NCI-H2107 (cell line): ENCODE measurements around the gene TMEM131.

ENCODE experiments used
- DNase-seq: peaks from one replicate; lab custom pipeline; 2025; lab: John Stamatoyannopoulos, UW

TMEM131 gene

GRCh38 chr2:97738179-97739019, 257.3 kb downstream of the TMEM131 start:
- DNase-seq, result no peak

GRCh38 chr2:97737421-97738178, 258.1 kb downstream of the TMEM131 start:
- no peak for DNase-seq

GRCh38 chr2:97736608-97737330, 259.0 kb downstream of the TMEM131 start:
- DNase-seq, result no peak

GRCh38 chr2:97736185-97736584, 259.6 kb downstream of the TMEM131 start:
- DNase-seq, result no peak

- DNase-seq, result no peak
Measured at GRCh38 chr2:97735161-97735561, 260.6 kb downstream of the TMEM131 start.

- no peak for DNase-seq
Measured at GRCh38 chr2:97734061-97735051, 261.4 kb downstream of the TMEM131 start.

- no peak for DNase-seq
Measured at GRCh38 chr2:97733341-97734035, 262.3 kb downstream of the TMEM131 start.

GRCh38 chr2:97732436-97733340, 263.1 kb downstream of the TMEM131 start:
- no peak for DNase-seq

- no peak for DNase-seq
Measured at GRCh38 chr2:97731274-97732020, 264.3 kb downstream of the TMEM131 start.

- DNase-seq, result no peak
Measured at GRCh38 chr2:97730245-97730644, 265.5 kb downstream of the TMEM131 start.

GRCh38 chr2:97728091-97728731, 267.5 kb downstream of the TMEM131 start:
- DNase-seq, result no peak

- DNase-seq, result no peak
Measured at GRCh38 chr2:97727296-97727695, 268.5 kb downstream of the TMEM131 start.

- DNase-seq, result no peak
Measured at GRCh38 chr2:97726261-97727064, 269.3 kb downstream of the TMEM131 start.

- DNase-seq, result no peak
Measured at GRCh38 chr2:97724946-97725688, 270.6 kb downstream of the TMEM131 start.

- no peak for DNase-seq
Measured at GRCh38 chr2:97724501-97724900, 271.2 kb downstream of the TMEM131 start.

- DNase-seq, result no peak
Measured at GRCh38 chr2:97724073-97724410, 271.7 kb downstream of the TMEM131 start.
